Gastrocnemius medialis (tissue), 4 donors: Measurements from ENCODE around the gene DEPP1. TPM values are rescaled to one million over a fixed set of nuclear protein-coding genes. Genes with fewer than 3 reads are reported as not detected.

Source experiments
- ATAC-seq, 2 donors: fragments of 150-250 bp; one replicate each; pipeline ENCODE4 v1.9.1; 2016
- DNase-seq, 2 donors: peaks; one replicate each; pipeline ENCODE4 v3.0.0-alpha.2; 2019
- H3K27ac ChIP-seq, 4 donors: fragments of 200-600 bp; sonication (generic); 1 replicate in 1 of 4; 2 replicates in 3 of 4; pipeline ENCODE4 v1.5.1; 2016 to 2018; ENCODE audit warnings: mild to moderate bottlenecking in 2 of 4, moderate library complexity in 1 of 4
- H3K27me3 ChIP-seq, 3 donors: fragments of 200-600 bp; sonication (generic) in 2 of 3; 1 replicate in 1 of 3; 2 replicates in 2 of 3; pipeline versions ENCODE4 v1.5.1 to v1.6.0; 2016 to 2019; ENCODE audit warnings: mild to moderate bottlenecking in 1 of 3, moderate library complexity in 1 of 3
- H3K36me3 ChIP-seq, 2 donors: fragments of 200-600 bp; sonication (generic) in 1 of 2; one replicate each; pipeline ENCODE4 v1.5.1; 2017 to 2018
- H3K4me1 ChIP-seq, 2 donors: fragments of 200-600 bp; sonication (generic) in 1 of 2; one replicate each; pipeline ENCODE4 v1.5.1; 2016 to 2017; ENCODE audit warnings: mild to moderate bottlenecking in 2 of 2
- H3K4me3 ChIP-seq, 4 donors: fragments of 200-600 bp; sonication (generic) in 3 of 4; 1 replicate in 1 of 4; 2 replicates in 3 of 4; pipeline ENCODE4 v1.5.1; 2016 to 2019; ENCODE audit warnings: mild to moderate bottlenecking in 2 of 4
- H3K9me3 ChIP-seq, 3 donors: fragments of 200-600 bp; sonication (generic) in 2 of 3; 1 replicate in 1 of 3; 2 replicates in 2 of 3; pipeline ENCODE4 v1.5.1; 2016 to 2019
- CTCF ChIP-seq, 5 experiments: fragments of 450-650 bp in 3 of 5; fragments of 200-600 bp in 2 of 5; sonication (generic) in 2 of 5; IDR thresholded peaks in 4 of 5; conservative IDR thresholded peaks in 1 of 5; 1 replicate in 4 of 5; 2 replicates in 1 of 5; pipeline ENCODE4 v1.5.1; 2016 to 2019; ENCODE audit warnings: antibody characterized with exemption in 5 of 5, mild to moderate bottlenecking in 3 of 5, moderate library complexity in 3 of 5
- POLR2A ChIP-seq, 2 donors: fragments of 450-650 bp; IDR thresholded peaks; one replicate each; pipeline ENCODE4 v1.6.1; 2017; ENCODE audit warnings: antibody characterized with exemption in 2 of 2, mild to moderate bottlenecking in 2 of 2, moderate library complexity in 2 of 2
- in situ Hi-C, 4 donors: fragments of 200-750 bp; cut with MboI; loops; one replicate each; pipeline versions ENCODE4 v1.15.0 to v1.8.0; 2017; ENCODE audit warnings: low sequenced_read_pairs in 4 of 4
- intact Hi-C: fragments of 100-400 bp; cut with DNase I; formaldehyde crosslinking; loops from one replicate; pipeline ENCODE4 v1.15.1; 2023; ENCODE audit warnings: low total_unique reads
- total RNA-seq, 4 donors: library from RNA; depleted of rRNA; stranded (reverse); fragments of >200 nt; gene quantifications; one replicate each; pipeline versions ENCODE4 v1.1.0 to v1.2.3, GENCODE V29; 2016

The DEPP1 gene
- total RNA-seq, 4 donors from 2014 or later = 83.4 to 331 (median 120) TPM

DNA sequence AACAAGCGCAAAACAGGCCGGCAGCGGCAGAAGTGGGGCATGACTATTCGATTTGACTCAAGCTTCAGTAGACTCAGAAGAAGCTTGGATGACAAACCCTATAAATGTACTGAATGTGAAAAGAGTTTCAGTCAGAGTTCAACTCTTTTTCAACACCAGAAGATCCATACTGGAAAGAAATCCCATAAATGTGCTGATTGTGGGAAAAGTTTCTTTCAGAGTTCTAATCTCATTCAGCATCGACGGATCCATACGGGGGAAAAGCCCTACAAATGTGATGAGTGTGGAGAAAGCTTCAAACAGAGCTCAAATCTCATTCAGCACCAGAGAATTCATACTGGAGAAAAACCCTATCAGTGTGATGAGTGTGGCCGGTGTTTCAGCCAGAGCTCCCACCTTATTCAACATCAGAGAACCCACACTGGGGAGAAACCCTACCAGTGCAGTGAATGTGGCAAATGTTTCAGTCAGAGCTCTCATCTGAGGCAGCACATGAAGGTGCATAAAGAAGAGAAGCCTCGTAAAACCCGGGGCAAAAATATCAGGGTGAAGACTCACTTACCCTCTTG is 24.9 kb upstream of the DEPP1 start:
- in situ Hi-C loops (no loop called here), intact Hi-C loops (loop anchor here (10.0 kb wide), 4 partner anchors 591 to 1021 kb away; partner anchors contain the start of gene ZFAND4)
- no peak for TF ChIP-seq POLR2A (IDR thresholded peaks at IDR 0.05)
- no peak for TF ChIP-seq CTCF (IDR thresholded peaks at IDR 0.05 in 4 of 5, conservative IDR thresholded peaks at IDR 0.05 in 1 of 5)
- Histone ChIP-seq H3K27me3 (no peaks in the 10 kb centered on the region), H3K27ac (no peak overlapping the region), H3K4me1 (peaks cover 12 to 35% of the 10 kb centered on the region in 2 donors), H3K36me3 (peaks cover 0 to 9% of the 10 kb centered on the region in 2 donors), H3K4me3 (no peak overlapping the region), H3K9me3 (no peaks in the 10 kb centered on the region)
- ATAC-seq = no peak
- DNase-seq = no peak

- in situ Hi-C loops = no loop called here
- TF ChIP-seq POLR2A (IDR thresholded peaks at IDR 0.05) (peak in 1 of 2 donors; percentile 5), CTCF (IDR thresholded peaks at IDR 0.05 in 4 of 5, conservative IDR thresholded peaks at IDR 0.05 in 1 of 5) (peak in 1 of 5 experiments; percentile 7)
- peak; percentile 86 to 88 for ATAC-seq
- H3K9me3 ChIP-seq = no peaks in the 10 kb centered on the region
- intact Hi-C loops = loop anchor here (2.0 to 10.0 kb wide), 5 partner anchors 23 to 1023 kb away; partner anchors contain the start of genes DEPP1 and ZFAND4
- H3K4me3 ChIP-seq = peak overlapping the region; percentile 55 to 64 (median 61)
- no peaks in the 10 kb centered on the region for H3K27me3 ChIP-seq
- H3K27ac ChIP-seq = peak overlapping the region; percentile 72 to 91 (median 82)
- DNase-seq = peak; percentile 81 to 88
- peaks cover 0 to 9% of the 10 kb centered on the region in 2 donors for H3K36me3 ChIP-seq
- H3K4me1 ChIP-seq = peaks cover 25 to 46% of the 10 kb centered on the region in 2 donors
Observed at GRCh38 chr10:45001381-45002148, 23.0 kb upstream of the DEPP1 start.

DNA sequence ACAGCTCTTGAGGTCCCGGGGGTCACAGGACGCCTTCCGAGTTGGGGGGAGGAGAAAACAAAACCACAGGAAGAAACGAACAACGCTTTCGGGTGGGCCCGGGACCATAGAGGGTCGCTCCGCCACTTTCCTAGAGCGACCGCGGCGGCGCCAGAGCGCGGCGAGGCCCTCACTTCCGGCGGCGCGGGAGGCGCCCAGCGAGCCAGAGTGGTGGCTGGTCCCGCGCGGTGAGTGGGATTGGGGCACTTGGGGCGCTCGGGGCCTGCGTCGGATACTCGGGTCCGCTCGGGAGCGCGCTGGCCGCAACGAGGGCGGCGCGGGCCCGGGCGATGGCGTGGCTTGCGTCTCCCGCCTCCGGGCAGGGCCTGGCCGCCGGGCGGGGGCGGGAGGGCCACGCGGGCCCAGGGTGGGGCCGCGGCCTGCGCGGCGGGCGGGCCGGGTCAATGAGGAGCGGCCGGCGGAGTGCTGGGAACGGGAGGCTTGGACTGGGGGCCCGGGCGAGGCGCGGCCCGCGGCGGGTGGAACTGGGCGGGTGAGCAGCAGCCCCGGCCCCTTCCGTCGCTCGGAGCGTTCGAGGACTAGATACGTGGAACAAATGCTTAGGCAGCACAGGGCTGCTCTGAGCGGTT is 22.3 kb upstream of the DEPP1 start, which contains the start of gene ZNF22:
Gene ZNF22 (plus strand): TSS at position 172 of the 629 bp plus-strand sequence. CDS start 2,446 bp downstream, outside the sequence.
- ATAC-seq (peak; percentile 17 to 25), DNase-seq (peak in 1 of 2 donors; percentile 17)
- H3K4me3 ChIP-seq = peak within 1 kb of the TSS; percentile 55 to 64 (median 61)
- H3K9me3 ChIP-seq = no peaks in the 10 kb centered on the region
- H3K36me3 ChIP-seq = peaks cover 0 to 9% of the 10 kb centered on the region in 2 donors
- in situ Hi-C loops (no loop called here), intact Hi-C loops (loop anchor here (2.0 to 10.0 kb wide), 5 partner anchors 22 to 1024 kb away; partner anchors contain the start of genes DEPP1 and ZFAND4)
- H3K27ac ChIP-seq = peak within 1 kb of the TSS; percentile 72 to 91 (median 82)
- H3K27me3 ChIP-seq = no peaks in the 10 kb centered on the region
- TF ChIP-seq POLR2A (IDR thresholded peaks at IDR 0.05) (peak in 1 of 2 donors; percentile 61), CTCF (IDR thresholded peaks at IDR 0.05 in 4 of 5, conservative IDR thresholded peaks at IDR 0.05 in 1 of 5) (peak in 2 of 5 experiments; percentile 26 to 30)
- peaks cover 32 to 53% of the 10 kb centered on the region in 2 donors for H3K4me1 ChIP-seq

DNA sequence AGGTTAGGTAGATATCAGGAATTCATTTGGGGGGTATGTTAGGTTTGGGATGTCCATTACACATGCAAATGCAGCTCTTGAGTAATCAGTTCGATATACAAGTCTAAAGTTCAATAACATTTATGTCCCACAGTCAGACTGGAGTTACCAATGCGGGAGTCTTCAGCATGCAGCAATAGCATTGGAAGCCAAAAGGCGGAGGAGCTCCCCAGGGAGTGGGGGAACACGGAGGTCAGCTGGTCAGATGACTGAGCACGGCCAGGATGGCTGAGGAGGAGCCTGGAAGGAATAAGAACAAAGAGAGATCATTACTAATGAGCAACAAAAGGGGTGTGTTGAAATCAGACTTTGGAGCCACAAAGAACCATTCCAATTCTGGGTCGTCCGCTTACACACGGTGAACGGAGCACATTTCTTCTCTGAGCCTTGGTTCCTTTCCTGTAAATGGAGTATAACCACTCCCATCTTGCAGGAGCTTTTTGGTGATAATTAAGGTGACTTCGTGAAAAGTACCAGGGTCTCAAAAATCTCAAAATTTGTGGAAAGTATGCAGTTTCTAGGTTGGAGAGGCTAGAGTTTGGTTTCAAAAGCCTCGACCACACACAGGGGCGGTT is 21.6 kb upstream of the DEPP1 start:
- in situ Hi-C loops = no loop called here
- H3K36me3 ChIP-seq = peaks cover 0 to 9% of the 10 kb centered on the region in 2 donors
- no peaks in the 10 kb centered on the region for H3K9me3 ChIP-seq
- ATAC-seq (peak; percentile 26 to 39), DNase-seq (peak; percentile 77 to 84)
- no peaks in the 10 kb centered on the region for H3K27me3 ChIP-seq
- H3K4me1 ChIP-seq = peaks cover 38 to 59% of the 10 kb centered on the region in 2 donors
- intact Hi-C loops = loop anchor here (2.0 to 10.0 kb wide), 5 partner anchors 21 to 1025 kb away; partner anchors contain the start of genes DEPP1 and ZFAND4
- H3K27ac ChIP-seq = peak overlapping the region; percentile 72 to 91 (median 82)
- peak overlapping the region; percentile 55 to 64 (median 61) for H3K4me3 ChIP-seq
- TF ChIP-seq POLR2A (IDR thresholded peaks at IDR 0.05) (peak in 1 of 2 donors; percentile 55), CTCF (IDR thresholded peaks at IDR 0.05 in 4 of 5, conservative IDR thresholded peaks at IDR 0.05 in 1 of 5) (no peak)
